H9 (cell line): ENCODE results near the gene CLEC1A. TPM values are rescaled to one million over a fixed set of nuclear protein-coding genes. Genes with fewer than 3 reads are reported as not detected.

Experiments used
- DNase-seq: peaks from one replicate; pipeline ENCODE4 v3.0.0-alpha.2; 2017
- H2AFZ ChIP-seq: one replicate; pipeline ENCODE4 v1.6.1; 2013; ENCODE audit warnings: mild to moderate bottlenecking, low read length, control low read depth, moderate library complexity
- H2AK5ac ChIP-seq: 2 replicates; pipeline ENCODE4 v1.6.1; 2013; ENCODE audit warnings: low read length, control low read depth, mixed read lengths; ENCODE audit not compliant: insufficient read length
- H2BK120ac ChIP-seq: one replicate; pipeline ENCODE4 v1.6.1; 2013; ENCODE audit warnings: low read depth, mild to moderate bottlenecking, low read length, control low read depth, inconsistent platforms; ENCODE audit not compliant: poor library complexity, severe bottlenecking
- H2BK12ac ChIP-seq: 2 replicates; pipeline ENCODE4 v1.6.1; 2013; ENCODE audit warnings: low read length, control low read depth, mixed read lengths, low read depth; ENCODE audit not compliant: insufficient read length
- H2BK15ac ChIP-seq: 2 replicates; pipeline ENCODE4 v1.6.1; 2013; ENCODE audit warnings: low read depth, low read length, control low read depth
- H2BK20ac ChIP-seq: one replicate; pipeline ENCODE4 v1.6.1; 2013; ENCODE audit warnings: low read depth, mild to moderate bottlenecking, low read length, control low read depth, inconsistent platforms; ENCODE audit not compliant: poor library complexity, severe bottlenecking
- H2BK5ac ChIP-seq: 2 replicates; pipeline ENCODE4 v1.6.1; 2013; ENCODE audit warnings: low read length, control low read depth, mixed read lengths; ENCODE audit not compliant: insufficient read length
- H3K14ac ChIP-seq: 2 replicates; pipeline ENCODE4 v1.6.1; 2013; ENCODE audit warnings: low read length, control low read depth; ENCODE audit not compliant: insufficient read depth
- H3K18ac ChIP-seq: 2 replicates; pipeline ENCODE4 v1.6.1; 2013; ENCODE audit warnings: low read depth, mild to moderate bottlenecking, mixed read lengths, low read length, control low read depth; ENCODE audit not compliant: insufficient read length
- H3K23ac ChIP-seq: 2 replicates; pipeline ENCODE4 v1.6.1; 2013; ENCODE audit warnings: low read length, control low read depth, mixed read lengths, low read depth; ENCODE audit not compliant: insufficient read length
- H3K23me2 ChIP-seq: 2 replicates; pipeline ENCODE4 v1.6.1; 2013; ENCODE audit warnings: low read depth, mild to moderate bottlenecking, mixed read lengths, low read length, control low read depth; ENCODE audit not compliant: insufficient read length, poor library complexity, severe bottlenecking
- H3K27ac ChIP-seq: 2 replicates; pipeline ENCODE4 v1.5.1; 2013; ENCODE audit warnings: low read length, control low read depth, mixed read lengths, low read depth; ENCODE audit not compliant: insufficient read length
- H3K27me3 ChIP-seq: 2 replicates; pipeline ENCODE4 v1.6.1; 2013; ENCODE audit warnings: low read length, control low read depth, inconsistent platforms; ENCODE audit not compliant: insufficient read depth
- H3K4ac ChIP-seq: 2 replicates; pipeline ENCODE4 v1.6.1; 2013; ENCODE audit warnings: low read depth, mild to moderate bottlenecking, control low read depth, inconsistent platforms, low read length, moderate library complexity
- H3K4me1 ChIP-seq: 2 replicates; pipeline ENCODE4 v1.6.1; 2013; ENCODE audit warnings: low read length, control low read depth, inconsistent platforms; ENCODE audit not compliant: insufficient read depth
- H3K4me2 ChIP-seq: 2 replicates; pipeline ENCODE4 v1.6.1; 2013; ENCODE audit warnings: low read length, control low read depth, mixed read lengths; ENCODE audit not compliant: insufficient read length, insufficient read depth
- H3K56ac ChIP-seq: 2 replicates; pipeline ENCODE4 v1.6.1; 2013; ENCODE audit warnings: low read depth, mild to moderate bottlenecking, mixed read lengths, low read length, control low read depth; ENCODE audit not compliant: insufficient read length
- H3K79me1 ChIP-seq: 2 replicates; pipeline ENCODE4 v1.6.1; 2013; ENCODE audit warnings: low read depth, mild to moderate bottlenecking, moderate library complexity, low read length, control low read depth, inconsistent platforms; ENCODE audit not compliant: insufficient read depth, poor library complexity, severe bottlenecking
- H3K79me2 ChIP-seq: 2 replicates; pipeline ENCODE4 v1.6.1; 2013; ENCODE audit warnings: low read length, control low read depth, inconsistent platforms; ENCODE audit not compliant: insufficient read depth
- H3K9ac ChIP-seq: 2 replicates; pipeline ENCODE4 v1.6.1; 2013; ENCODE audit warnings: low read length, control low read depth, mixed read lengths; ENCODE audit not compliant: insufficient read length; ENCODE audit errors: extremely low read depth
- H3K9me3 ChIP-seq: one replicate; pipeline ENCODE4 v1.6.1; 2013; ENCODE audit warnings: low read depth, low read length, inconsistent platforms; ENCODE audit not compliant: control insufficient read depth
- H3T11ph ChIP-seq: one replicate; pipeline ENCODE4 v1.6.1; 2013; ENCODE audit warnings: mild to moderate bottlenecking, low read length, control low read depth, inconsistent platforms
- H4K20me1 ChIP-seq: one replicate; pipeline ENCODE4 v1.6.1; 2013; ENCODE audit not compliant: control insufficient read depth, insufficient read length, insufficient read depth
- H4K5ac ChIP-seq: 2 replicates; pipeline ENCODE4 v1.6.1; 2013; ENCODE audit warnings: low read depth, mild to moderate bottlenecking, mixed read lengths, low read length, control low read depth; ENCODE audit not compliant: insufficient read length
- H4K8ac ChIP-seq: replicated peaks from 2 replicates; pipeline ENCODE4 v1.6.1; 2013; ENCODE audit warnings: low read length, control low read depth, mixed read lengths, low read depth; ENCODE audit not compliant: insufficient read length
- H4K91ac ChIP-seq: 2 replicates; pipeline ENCODE4 v1.6.1; 2013; ENCODE audit warnings: low read depth, mild to moderate bottlenecking, moderate library complexity, mixed read lengths, low read length, control low read depth; ENCODE audit not compliant: insufficient read length
- H3K27ac Mint-ChIP-seq, 3 experiments: 2 replicates in 2 of 3; 3 replicates in 1 of 3; pipeline ENCODE4 v1.8.0; 2020 to 2021; ENCODE audit warnings: mixed read lengths in 3 of 3, mild to moderate bottlenecking in 1 of 3, moderate library complexity in 1 of 3
- H3K27me3 Mint-ChIP-seq: 2 replicates; pipeline ENCODE4 v1.8.0; 2021; ENCODE audit warnings: low read depth, mild to moderate bottlenecking, moderate library complexity, mixed read lengths
- H3K36me3 Mint-ChIP-seq, 3 experiments: 2 replicates in 2 of 3; 3 replicates in 1 of 3; pipeline ENCODE4 v1.8.0; 2020 to 2021; ENCODE audit warnings: low read depth in 3 of 3, mixed read lengths in 3 of 3; ENCODE audit not compliant: insufficient read depth in 1 of 3
- H3K4me1 Mint-ChIP-seq, 2 experiments: 2 replicates each; pipeline ENCODE4 v1.8.0; 2020; ENCODE audit warnings: mixed read lengths in 2 of 2
- H3K4me3 Mint-ChIP-seq, 2 experiments: 2 replicates in 1 of 2; 3 replicates in 1 of 2; pipeline ENCODE4 v1.8.0; 2020 to 2021; ENCODE audit warnings: mild to moderate bottlenecking in 2 of 2, mixed read lengths in 2 of 2, moderate library complexity in 1 of 2
- H3K9me3 Mint-ChIP-seq, 2 experiments: 2 replicates in 1 of 2; 3 replicates in 1 of 2; pipeline ENCODE4 v1.8.0; 2020; ENCODE audit warnings: mild to moderate bottlenecking in 2 of 2, mixed read lengths in 2 of 2, moderate library complexity in 1 of 2
- CTCF ChIP-seq: fragments of 200-600 bp; sonication (generic); conservative IDR thresholded peaks from 3 replicates; pipeline ENCODE4 v1.8.0; 2021; ENCODE audit warnings: antibody characterized with exemption, mild to moderate bottlenecking
- WGBS: extraction: QIAGEN DNeasy Blood & Tissue Kit; methylation state at CpG from one replicate; pipeline ENCODE4 v1.1.7; 2013; ENCODE audit warnings: missing lambda C conversion rate, low lambda C conversion rate, mixed read lengths; ENCODE audit not compliant: insufficient read length; ENCODE audit errors: extremely low coverage; 5-methylcytosine and 5-hydroxymethylcytosine counted together
- total RNA-seq: library from RNA; stranded (reverse); gene quantifications from 2 replicates; pipeline ENCODE4 v1.2.1, GENCODE V29; 2021

The CLEC1A gene
- total RNA-seq, 1 experiment from 2014 or later = not detected

DNA sequence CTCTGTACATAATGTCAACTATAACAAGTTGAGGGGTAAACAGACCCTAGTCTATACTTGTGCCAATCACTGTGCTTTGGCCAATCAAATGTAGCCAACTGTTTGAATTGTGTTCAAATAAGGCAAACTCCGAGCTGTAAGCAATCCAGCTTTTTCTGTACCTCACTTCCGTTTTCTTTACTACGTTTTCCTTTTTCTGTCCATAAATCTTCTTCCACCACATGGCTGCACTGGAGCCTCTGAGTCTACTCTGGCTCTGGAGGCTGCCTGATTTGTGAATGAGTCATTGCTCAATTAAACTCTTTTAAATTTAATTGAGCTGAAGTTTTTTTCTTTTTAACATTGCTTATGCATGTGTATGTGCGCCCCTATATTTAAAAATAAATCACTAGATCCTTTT is 29.7 kb downstream of the CLEC1A start:
- Mint-ChIP-seq H3K27ac (no peak overlapping the region), H3K9me3 (no peaks in the 10 kb centered on the region), H3K27me3 (no peaks in the 10 kb centered on the region), H3K4me3 (no peak overlapping the region), H3K36me3 (no peaks in the 10 kb centered on the region), H3K4me1 (0 out of 4 replicates have a peak, but pooled peaks cover 3 to 4% of the 10 kb centered on the region in 2 experiments)
- Histone ChIP-seq H3K23ac (no peak overlapping the region), H2BK20ac (no peak overlapping the region), H3K56ac (no peak overlapping the region), H3K79me1 (no peaks in the 10 kb centered on the region), H2BK15ac (no peak overlapping the region), H2BK120ac (no peak overlapping the region), H3K14ac (no peak overlapping the region), H3K4me1 (no peaks in the 10 kb centered on the region), H3K18ac (no peak overlapping the region), H2BK5ac (no peak overlapping the region), H3K4ac (no peak overlapping the region), H3K27me3 (no peaks in the 10 kb centered on the region; the same call in 1 of the 2 replicates), H3K23me2 (no peaks in the 10 kb centered on the region), H3K79me2 (peaks cover 2% of the 10 kb centered on the region; the same call in 1 of the 2 replicates), H3K4me2 (no peak overlapping the region), H2BK12ac (no peak overlapping the region), H4K5ac (no peak overlapping the region), H3K9ac (no peak overlapping the region), H4K8ac (no peak overlapping the region), H3K27ac (no peak overlapping the region), H4K20me1 (no peaks in the 10 kb centered on the region), H3K9me3 (no peaks in the 10 kb centered on the region), H2AK5ac (no peak overlapping the region), H3T11ph (no peak overlapping the region), H4K91ac (no peak overlapping the region), H2AFZ (no peak overlapping the region)
- no CpG with 5 or more reads among the region's 4 CpGs for WGBS
- no peak for DNase-seq
- no peak for TF ChIP-seq CTCF
